ENCODE data around the gene DTWD2.
A peak's percentile ranks its signal among the peaks of the same experiment; 100 is the strongest.
"Not testable (repeated sequence)": the region's sequence is repeated elsewhere in the genome, so short reads cannot be mapped to it uniquely, and the experiment has no call there.

The DTWD2 gene

GRCh38 chr5:119019501-119019900 is 31.2 kb upstream of the DTWD2 start:
- DNase-seq (ENCODE audit: low read depth): no peak

GRCh38 chr5:119017994-119018393 is 29.6 kb upstream of the DTWD2 start:
- DNase-seq (ENCODE audit: low read depth): no peak
- no peak for TF ChIP-seq CTCF (IDR thresholded peaks at IDR 0.05; ENCODE audit: low read depth, low read length, missing control alignments)

More at GRCh38 chr5:119019501-119019900, 31.2 kb upstream of the DTWD2 start:
- H3K4me3 ChIP-seq (ENCODE audit: low read depth, low read length): no peak overlapping the region
- no peak for TF ChIP-seq CTCF (IDR thresholded peaks at IDR 0.05; ENCODE audit: low read depth, low read length, missing control alignments)

GRCh38 chr5:119016125-119016774 is 27.9 kb upstream of the DTWD2 start:
- TF ChIP-seq CTCF (IDR thresholded peaks at IDR 0.05; ENCODE audit: low read depth, low read length, missing control alignments): no peak
- no peak overlapping the region for H3K4me3 ChIP-seq (ENCODE audit: low read depth, low read length)
- peak; percentile 62 for DNase-seq (ENCODE audit: low read depth)

More at GRCh38 chr5:119017994-119018393, 29.6 kb upstream of the DTWD2 start:
- no peak overlapping the region for H3K4me3 ChIP-seq (ENCODE audit: low read depth, low read length)

GRCh38 chr5:119011186-119011585 is 22.8 kb upstream of the DTWD2 start:
- H3K4me3 ChIP-seq (ENCODE audit: low read depth, low read length): no peak overlapping the region
- TF ChIP-seq CTCF (IDR thresholded peaks at IDR 0.05; ENCODE audit: low read depth, low read length, missing control alignments): no peak

GRCh38 chr5:119010206-119010605 is 21.9 kb upstream of the DTWD2 start:
- no peak overlapping the region for H3K4me3 ChIP-seq (ENCODE audit: low read depth, low read length)
- no peak for TF ChIP-seq CTCF (IDR thresholded peaks at IDR 0.05; ENCODE audit: low read depth, low read length, missing control alignments)
- DNase-seq (ENCODE audit: low read depth): no peak

More at GRCh38 chr5:119011186-119011585, 22.8 kb upstream of the DTWD2 start:
- DNase-seq (ENCODE audit: low read depth): no peak

GRCh38 chr5:119009131-119009530 is 20.8 kb upstream of the DTWD2 start:
- DNase-seq (ENCODE audit: low read depth): no peak
- no peak for TF ChIP-seq CTCF (IDR thresholded peaks at IDR 0.05; ENCODE audit: low read depth, low read length, missing control alignments)

GRCh38 chr5:118999696-119000095 is 11.3 kb upstream of the DTWD2 start:
- DNase-seq (ENCODE audit: low read depth): no peak
- H3K4me3 ChIP-seq (ENCODE audit: low read depth, low read length): no peak overlapping the region
- TF ChIP-seq CTCF (IDR thresholded peaks at IDR 0.05; ENCODE audit: low read depth, low read length, missing control alignments): no peak

More at GRCh38 chr5:119009131-119009530, 20.8 kb upstream of the DTWD2 start:
- H3K4me3 ChIP-seq (ENCODE audit: low read depth, low read length): no peak overlapping the region

GRCh38 chr5:118998861-118999260 is 10.5 kb upstream of the DTWD2 start:
- H3K4me3 ChIP-seq (ENCODE audit: low read depth, low read length); DNase-seq (ENCODE audit: low read depth): not testable (repeated sequence)
